GM12878 (cell line): Measurements from ENCODE around the gene BIK.

ENCODE experiments used
- CTCF ChIP-seq, 3 experiments: IDR thresholded peaks in 2 of 3; conservative IDR thresholded peaks in 1 of 3; 2 replicates each; pipeline ENCODE4 v1.5.1; 2011; ENCODE audit warnings: low read depth in 3 of 3, low read length in 3 of 3, mild to moderate bottlenecking in 3 of 3, control low read depth in 2 of 3, moderate library complexity in 2 of 3, inconsistent platforms in 1 of 3, mixed read lengths in 1 of 3; ENCODE audit not compliant: control insufficient read depth in 2 of 3, insufficient read depth in 1 of 3; ENCODE audit errors: extremely low read depth in 1 of 3
- ESRRA ChIP-seq: IDR thresholded peaks from 2 replicates; pipeline ENCODE4 v1.6.1; 2012; ENCODE audit warnings: mild to moderate bottlenecking, low read length, improper control_type of control experiment
- NFXL1 ChIP-seq: fragments of 450-650 bp; IDR thresholded peaks from 2 replicates; pipeline ENCODE4 v1.6.1; 2017; ENCODE audit warnings: antibody characterized with exemption, mild to moderate bottlenecking, borderline replicate concordance
- POLR2A ChIP-seq: IDR thresholded peaks from 2 replicates; pipeline ENCODE4 v1.6.1; 2011; ENCODE audit warnings: low read depth, mild to moderate bottlenecking, low read length
- POLR2AphosphoS2 ChIP-seq: IDR thresholded peaks from 2 replicates; pipeline ENCODE4 v1.6.1; 2011; ENCODE audit warnings: low read depth, mild to moderate bottlenecking, low read length, improper control_type of control experiment, moderate library complexity

GRCh38 chr22:43152003-43152356 is 41.4 kb downstream of the BIK start:
- TF ChIP-seq NFXL1 (no peak), CTCF (IDR thresholded peaks at IDR 0.05 in 2 of 3, conservative IDR thresholded peaks at IDR 0.05 in 1 of 3; ENCODE audit: control insufficient read depth in 2 of 3, extremely low read depth in 1 of 3, insufficient read depth in 1 of 3, low read depth in 3 of 3, low read length in 3 of 3) (no peak), POLR2AphosphoS2 (no peak), POLR2A (no peak), ESRRA (no peak)
